GM12878 (cell line): ENCODE results near the gene RFX7. TPM values are rescaled to one million over a fixed set of nuclear protein-coding genes. Genes with fewer than 3 reads are reported as not detected.

ENCODE experiments used
- ATAC-seq: fragments of 200-7000 bp; cut with Tn5 transposase; 3 replicates; pipeline ENCODE4 v1.9.1; 2020; ENCODE audit warnings: mild to moderate bottlenecking, moderate library complexity
- BruUV-seq: library from RNA; stranded (reverse); fragments of 400-500 nt; replicated peaks from 2 replicates; lab custom pipeline; 2021; lab: Mats Ljungman, UMichigan
- CTCF ChIA-PET: fragments of 300-600 bp; sonication (Branson Sonifier 250); formaldehyde crosslinking; extraction: SDS; loops from one replicate; lab custom pipeline; 2021; ENCODE audit warnings: inconsistent platforms; lab: Yijun Ruan, JAX
- POLR2A ChIA-PET: fragments of 350-600 bp; formaldehyde crosslinking; extraction: SDS; loops from one replicate; lab custom pipeline; 2021; ENCODE audit warnings: inconsistent platforms; lab: Charles Lee
- RAD21 ChIA-PET: fragments of 300-600 bp; sonication (Branson Sonifier 250); formaldehyde crosslinking; loops from one replicate; lab custom pipeline; 2023; ENCODE audit warnings: antibody characterized with exemption; ENCODE audit not compliant: unreplicated experiment; lab: Charles Lee
- SMC1A ChIA-PET: fragments of 300-600 bp; sonication (Branson Sonifier 250); formaldehyde crosslinking; loops from one replicate; lab custom pipeline; 2023; ENCODE audit not compliant: unreplicated experiment, uncharacterized antibody; lab: Charles Lee
- DNase-seq: peaks from one replicate; pipeline ENCODE4 v3.0.0-alpha.2; 2011; ENCODE audit warnings: low read depth, low spot score
- FAIRE-seq: peaks from 3 replicates; lab custom pipeline; 2011; peaks lifted over from hg19 to GRCh38; lab: Jason Lieb, UNC
- H2AFZ ChIP-seq: 2 replicates; pipeline ENCODE4 v1.6.0; 2011; ENCODE audit warnings: low read depth, low read length, control low read depth; ENCODE audit not compliant: control insufficient read depth
- H3K27ac ChIP-seq: 2 replicates; pipeline ENCODE4 v1.5.1; 2011; ENCODE audit warnings: control low read depth; ENCODE audit not compliant: control insufficient read depth, insufficient read depth
- H3K27me3 ChIP-seq, 2 experiments: replicated peaks in 1 of 2; 2 replicates each; pipeline versions ENCODE4 v1.6.0 to v1.6.1; 2011; ENCODE audit warnings: low read length in 1 of 2; ENCODE audit not compliant: control insufficient read depth in 2 of 2, insufficient read depth in 2 of 2
- H3K36me3 ChIP-seq, 2 experiments: 2 replicates each; pipeline ENCODE4 v1.5.1; 2011; ENCODE audit warnings: low read length in 1 of 2; ENCODE audit not compliant: control insufficient read depth in 2 of 2, insufficient read depth in 2 of 2
- H3K4me1 ChIP-seq: 2 replicates; pipeline ENCODE4 v1.6.1; 2011; ENCODE audit warnings: mild to moderate bottlenecking, low read length, moderate library complexity, mixed read lengths; ENCODE audit not compliant: control insufficient read depth, insufficient read depth
- H3K4me2 ChIP-seq: 2 replicates; pipeline ENCODE4 v1.6.0; 2011; ENCODE audit warnings: control low read depth; ENCODE audit not compliant: control insufficient read depth, insufficient read depth
- H3K4me3 ChIP-seq: fragments of 200-600 bp; sonication (generic); 2 replicates; pipeline ENCODE4 v1.5.1; 2016
- H3K79me2 ChIP-seq: 2 replicates; pipeline ENCODE4 v1.6.0; 2011; ENCODE audit warnings: low read length; ENCODE audit not compliant: control insufficient read depth, insufficient read depth
- H3K9ac ChIP-seq: 2 replicates; pipeline ENCODE4 v1.8.0; 2011; ENCODE audit warnings: low read length, control low read depth, mixed read lengths; ENCODE audit not compliant: control insufficient read depth, insufficient read depth
- H3K9me3 ChIP-seq: replicated peaks from 3 replicates; pipeline ENCODE4 v1.5.1; 2011; ENCODE audit warnings: mild to moderate bottlenecking, low read length; ENCODE audit not compliant: control insufficient read depth, insufficient read depth
- H4K20me1 ChIP-seq: 2 replicates; pipeline ENCODE4 v1.6.0; 2011; ENCODE audit not compliant: control insufficient read depth, insufficient read depth
- ATF3 ChIP-seq: IDR thresholded peaks from 2 replicates; pipeline ENCODE4 v1.6.1; 2011; ENCODE audit warnings: low read depth, mild to moderate bottlenecking, low read length, moderate library complexity, borderline replicate concordance; ENCODE audit errors: extremely low read depth
- BCLAF1 ChIP-seq: fragments of 450-650 bp; IDR thresholded peaks from 2 replicates; pipeline ENCODE4 v1.6.1; 2017; ENCODE audit warnings: antibody characterized with exemption, mild to moderate bottlenecking, moderate library complexity
- CHD4 ChIP-seq: fragments of 200-600 bp; sonication (generic); IDR thresholded peaks from 2 replicates; pipeline ENCODE4 v1.6.1; 2016; ENCODE audit warnings: mild to moderate bottlenecking
- EGR1 ChIP-seq, 2 experiments: IDR thresholded peaks; 1 replicate in 1 of 2; 2 replicates in 1 of 2; pipeline ENCODE4 v1.6.1; 2011 to 2012; ENCODE audit warnings: low read depth in 2 of 2, low read length in 2 of 2, borderline replicate concordance in 1 of 2, mild to moderate bottlenecking in 1 of 2, moderate library complexity in 1 of 2
- EZH2 ChIP-seq: IDR thresholded peaks from 2 replicates; pipeline ENCODE4 v1.6.1; 2012; ENCODE audit warnings: low read depth, mild to moderate bottlenecking, control low read depth, inconsistent platforms, low read length, borderline replicate concordance; ENCODE audit not compliant: control insufficient read depth
- GABPA ChIP-seq: IDR thresholded peaks from 2 replicates; pipeline ENCODE4 v1.6.1; 2014; ENCODE audit warnings: antibody characterized with exemption, low read depth, mild to moderate bottlenecking, inconsistent platforms
- HDAC6 ChIP-seq: fragments of 200-600 bp; sonication (generic); IDR thresholded peaks from one replicate; pipeline ENCODE4 v1.8.0; 2017; ENCODE audit warnings: antibody characterized with exemption; ENCODE audit not compliant: unreplicated experiment
- IKZF2 ChIP-seq, 2 experiments: fragments of 450-650 bp; IDR thresholded peaks; 2 replicates each; pipeline ENCODE4 v1.6.1; 2017; ENCODE audit warnings: mild to moderate bottlenecking in 2 of 2, moderate library complexity in 2 of 2
- JUNB ChIP-seq: IDR thresholded peaks from 2 replicates; pipeline ENCODE4 v1.6.1; 2016; ENCODE audit warnings: antibody characterized with exemption, mild to moderate bottlenecking
- LARP7 ChIP-seq: fragments of 450-650 bp; IDR thresholded peaks from 2 replicates; pipeline ENCODE4 v1.6.1; 2017; ENCODE audit warnings: mild to moderate bottlenecking
- MTA2 ChIP-seq: fragments of 450-650 bp; IDR thresholded peaks from 2 replicates; pipeline ENCODE4 v1.6.1; 2016; ENCODE audit warnings: low read depth, mild to moderate bottlenecking, moderate library complexity
- NFXL1 ChIP-seq: fragments of 450-650 bp; IDR thresholded peaks from 2 replicates; pipeline ENCODE4 v1.6.1; 2017; ENCODE audit warnings: antibody characterized with exemption, mild to moderate bottlenecking, borderline replicate concordance
- NR2C1 ChIP-seq: fragments of 450-650 bp; IDR thresholded peaks from 2 replicates; pipeline ENCODE4 v1.6.1; 2017; ENCODE audit warnings: antibody characterized with exemption, mild to moderate bottlenecking, moderate library complexity
- RCOR1 ChIP-seq: conservative IDR thresholded peaks from 2 replicates; pipeline ENCODE4 v1.6.1; 2012; ENCODE audit warnings: low read depth, low read length, improper control_type of control experiment
- SMAD1 ChIP-seq: fragments of 450-650 bp; IDR thresholded peaks from 2 replicates; pipeline ENCODE4 v1.6.1; 2018; ENCODE audit warnings: mild to moderate bottlenecking, low read depth; ENCODE audit not compliant: partially characterized antibody
- STAT3 ChIP-seq: IDR thresholded peaks from 2 replicates; pipeline ENCODE4 v1.6.1; 2011; ENCODE audit warnings: low read depth, low read length, improper control_type of control experiment
- TCF7 ChIP-seq: IDR thresholded peaks from 2 replicates; pipeline ENCODE4 v1.6.1; 2014; ENCODE audit warnings: antibody characterized with exemption, borderline replicate concordance
- USF1 ChIP-seq: IDR thresholded peaks from 2 replicates; pipeline ENCODE4 v1.6.1; 2011; ENCODE audit warnings: borderline replicate concordance, low read depth, mild to moderate bottlenecking, moderate library complexity, mixed read lengths, low read length; ENCODE audit not compliant: insufficient read depth; ENCODE audit errors: extremely low read length
- ZBED1 ChIP-seq: IDR thresholded peaks from 2 replicates; pipeline ENCODE4 v1.6.1; 2016; ENCODE audit warnings: borderline replicate concordance
- WGBS: methylation state at CpG from one replicate; pipeline ENCODE4 v1.1.6; 2016; ENCODE audit warnings: low lambda C conversion rate; ENCODE audit not compliant: insufficient replicate concordance, insufficient coverage; ENCODE audit errors: missing lambda C conversion rate; 5-methylcytosine and 5-hydroxymethylcytosine counted together
- in situ Hi-C: fragments of 300-500 bp; cut with MboI; formaldehyde crosslinking; loops from 9 replicates; pipeline ENCODE4 v1.14.3; 2018; ENCODE audit warnings: mixed read lengths
- intact Hi-C: fragments of 100-400 bp; cut with micrococcal nuclease; formaldehyde crosslinking; loops from one replicate; pipeline ENCODE4 v1.14.2; 2022; ENCODE audit not compliant: unreplicated experiment
- polyA plus RNA-seq, 11 experiments: library from polyadenylated mRNA; depleted of rRNA in 4 of 11; unstranded in 6 of 11; stranded (reverse) in 5 of 11; fragments of >200 nt; fragmentation: Nextera tagmentation in 4 of 11; fragmentation: Illumina TruSeq in 1 of 11; extraction: Ambion mirVana in 4 of 11; extraction: Trizol in 1 of 11; gene quantifications; 1 replicate in 1 of 11; 2 replicates in 10 of 11; pipeline versions ENCODE4 v1.2.1 to v1.2.3, GENCODE V29; 2011 to 2016; ENCODE audit warnings: inconsistent platforms in 2 of 11, missing spikeins in 2 of 11, low read depth in 1 of 11
- total RNA-seq, 4 experiments: library from RNA; depleted of rRNA in 3 of 4; stranded (reverse); fragments of >200 nt in 3 of 4; fragmentation: Illumina TruSeq in 1 of 4; extraction: Trizol in 1 of 4; gene quantifications; 2 replicates each; pipeline versions ENCODE4 v1.2.1 to v1.2.3, GENCODE V29; 2013 to 2021
- TF ChIP-seq, protein P1 (sequence below): IDR thresholded peaks from 2 replicates; pipeline ENCODE4 v1.6.1; 2012; ENCODE audit warnings: low read depth, low read length, improper control_type of control experiment

RFX7 gene
- total and polyA plus RNA-seq, 10 of the 15 experiments (the other 5 are each of a cell fraction or from before 2014, with no cell fraction given) = 3.2 to 31.4 (median 10.7) TPM

GRCh38 chr15:56165234-56165633 is 78.4 kb downstream of the RFX7 start (continued):
- TF ChIP-seq ZBED1 (no peak), NFXL1 (no peak), BCLAF1 (no peak), JUNB (no peak), USF1 (no peak)

DNA sequence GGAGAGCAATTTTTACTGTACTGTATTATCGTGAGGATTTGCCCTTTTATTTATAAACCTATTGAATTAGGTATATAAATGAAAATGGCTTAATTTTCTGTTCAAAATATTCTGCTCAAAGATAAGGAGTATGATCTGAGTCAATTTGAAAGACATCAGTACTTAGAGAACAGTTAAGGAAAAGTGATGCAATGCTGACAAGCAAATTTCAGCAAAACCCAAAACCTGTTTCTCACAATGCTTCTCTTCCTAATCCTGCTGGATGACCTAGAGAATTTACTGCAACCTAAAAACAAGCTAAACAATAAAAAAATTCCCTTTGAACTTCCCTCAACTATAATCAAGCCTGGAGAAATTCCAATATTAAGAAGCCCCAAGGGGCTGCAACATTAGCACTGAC is 82.7 kb downstream of the RFX7 start:
- no peaks in the 10 kb centered on the region for H3K27me3 ChIP-seq
- H2AFZ ChIP-seq = no peak overlapping the region
- no peak overlapping the region for H3K9ac ChIP-seq
- no peaks in the 10 kb centered on the region for H3K4me1 ChIP-seq
- WGBS = 94% methylated on average over 1 of the region's 1 CpG
- H3K9me3 ChIP-seq = no peaks in the 10 kb centered on the region; the same call in 2 of the 3 replicates
- no peak for ATAC-seq
- intact Hi-C loops (no loop called here), in situ Hi-C loops (no loop called here)
- peaks cover 0 to 3% of the 10 kb centered on the region in 2 experiments; a peak in 1 of 4 replicates for H3K36me3 ChIP-seq
- BruUV-seq = no TSS peak
- POLR2A ChIA-PET = no interaction called here
- H3K27ac ChIP-seq = no peak overlapping the region
- DNase-seq = no peak
- H4K20me1 ChIP-seq = no peaks in the 10 kb centered on the region
- SMC1A ChIA-PET = interaction anchor here (0.6 kb wide), 1 partner anchor 115 kb away, joined by 3 read pairs; no protein-coding TSS in a partner anchor
- no peak for FAIRE-seq
- no peaks in the 10 kb centered on the region; the same call in none of the 2 replicates for H3K79me2 ChIP-seq
- CTCF ChIA-PET = no interaction called here
- H3K4me2 ChIP-seq = no peak overlapping the region
- no peak overlapping the region for H3K4me3 ChIP-seq
- RAD21 ChIA-PET = no interaction called here
- TF ChIP-seq EZH2 (no peak), TCF7 (no peak), CHD4 (no peak), RCOR1 (no peak), GABPA (no peak), LARP7 (no peak), STAT3 (no peak), ATF3 (no peak), EGR1 (IDR thresholded peaks at IDR 0.05; ENCODE audit: borderline replicate concordance in 1 of 2, low read depth in 2 of 2, low read length in 2 of 2) (no peak), SMAD1 (no peak), HDAC6 (no peak), NR2C1 (no peak), IKZF2 (IDR thresholded peaks at IDR 0.05) (no peak), MTA2 (no peak)
- TF ChIP-seq, protein P1, sequence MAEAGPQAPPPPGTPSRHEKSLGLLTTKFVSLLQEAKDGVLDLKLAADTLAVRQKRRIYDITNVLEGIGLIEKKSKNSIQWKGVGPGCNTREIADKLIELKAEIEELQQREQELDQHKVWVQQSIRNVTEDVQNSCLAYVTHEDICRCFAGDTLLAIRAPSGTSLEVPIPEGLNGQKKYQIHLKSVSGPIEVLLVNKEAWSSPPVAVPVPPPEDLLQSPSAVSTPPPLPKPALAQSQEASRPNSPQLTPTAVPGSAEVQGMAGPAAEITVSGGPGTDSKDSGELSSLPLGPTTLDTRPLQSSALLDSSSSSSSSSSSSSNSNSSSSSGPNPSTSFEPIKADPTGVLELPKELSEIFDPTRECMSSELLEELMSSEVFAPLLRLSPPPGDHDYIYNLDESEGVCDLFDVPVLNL = no peak
